CD4-positive, alpha-beta T cell treated with Interleukin-15 for 4 hours (primary cell): ENCODE measurements around the gene IL13RA2.

Experiments
- DNase-seq: peaks from one replicate; pipeline ENCODE4 v3.0.0-alpha.2; 2020; ENCODE audit warnings: low spot score

The IL13RA2 gene, protein sequence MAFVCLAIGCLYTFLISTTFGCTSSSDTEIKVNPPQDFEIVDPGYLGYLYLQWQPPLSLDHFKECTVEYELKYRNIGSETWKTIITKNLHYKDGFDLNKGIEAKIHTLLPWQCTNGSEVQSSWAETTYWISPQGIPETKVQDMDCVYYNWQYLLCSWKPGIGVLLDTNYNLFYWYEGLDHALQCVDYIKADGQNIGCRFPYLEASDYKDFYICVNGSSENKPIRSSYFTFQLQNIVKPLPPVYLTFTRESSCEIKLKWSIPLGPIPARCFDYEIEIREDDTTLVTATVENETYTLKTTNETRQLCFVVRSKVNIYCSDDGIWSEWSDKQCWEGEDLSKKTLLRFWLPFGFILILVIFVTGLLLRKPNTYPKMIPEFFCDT

DNA sequence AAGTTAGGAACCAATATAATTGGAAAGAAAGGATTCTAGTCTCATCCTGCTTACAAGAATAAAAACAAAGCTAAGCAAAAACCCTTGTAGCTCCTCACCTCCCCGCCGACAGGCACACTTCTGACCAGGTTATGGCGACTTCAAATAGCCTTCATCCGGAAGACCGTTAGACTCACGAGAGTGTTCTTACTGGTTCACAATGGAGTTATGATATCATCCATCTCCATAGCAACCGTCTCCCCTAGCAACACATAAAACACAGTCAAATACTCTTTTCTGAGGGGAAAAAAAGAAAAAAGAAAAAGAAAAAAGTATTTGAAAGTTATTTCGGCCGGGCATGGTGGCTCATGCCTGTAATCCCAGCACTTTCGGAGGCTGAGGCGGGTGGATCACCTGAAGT, at the start of gene IL13RA2:
Gene IL13RA2 (minus strand): TSS at position 162 of the 400 bp plus-strand sequence. CDS start 347 bp downstream, outside the sequence.
- DNase-seq = no peak

DNA sequence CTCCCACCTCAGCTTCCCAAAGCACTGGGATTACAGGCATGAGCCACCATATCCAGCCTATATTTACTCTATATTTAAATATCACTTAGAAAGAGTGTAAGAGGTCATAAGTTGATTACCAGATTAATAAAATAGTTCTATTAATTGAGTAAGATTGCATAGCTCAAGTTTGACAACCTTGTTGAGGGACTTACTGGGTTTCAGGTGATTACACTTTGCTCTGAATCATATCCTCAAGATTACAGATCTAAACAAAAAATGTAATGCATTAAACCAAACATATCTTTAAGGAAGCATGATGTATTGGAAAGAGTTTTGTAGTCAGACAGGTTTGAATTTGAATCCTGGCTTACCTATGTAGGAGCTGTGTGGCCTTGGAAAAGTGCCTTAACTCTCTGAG, 47.9 kb upstream of the IL13RA2 start:
- DNase-seq = no peak

DNA sequence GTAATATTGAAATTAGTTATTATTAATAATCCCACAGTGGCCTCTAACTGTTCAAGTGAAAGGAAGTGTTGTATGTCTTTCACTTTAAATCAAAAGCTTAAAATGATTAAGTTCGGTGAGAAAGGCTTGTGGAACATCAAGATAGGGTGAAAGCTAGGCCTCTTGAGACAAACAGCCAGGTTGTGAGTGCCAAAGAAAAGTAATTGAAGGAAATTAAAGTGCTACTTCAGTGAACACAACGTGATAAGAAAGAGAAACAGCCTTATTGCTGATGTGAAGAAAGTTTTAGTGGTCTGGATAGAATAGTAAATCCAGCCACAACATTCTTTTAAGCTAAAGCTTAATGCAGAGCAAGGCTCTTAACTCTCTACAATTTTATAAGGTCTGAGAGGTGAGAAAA, 42.6 kb upstream of the IL13RA2 start:
- no peak for DNase-seq

DNA sequence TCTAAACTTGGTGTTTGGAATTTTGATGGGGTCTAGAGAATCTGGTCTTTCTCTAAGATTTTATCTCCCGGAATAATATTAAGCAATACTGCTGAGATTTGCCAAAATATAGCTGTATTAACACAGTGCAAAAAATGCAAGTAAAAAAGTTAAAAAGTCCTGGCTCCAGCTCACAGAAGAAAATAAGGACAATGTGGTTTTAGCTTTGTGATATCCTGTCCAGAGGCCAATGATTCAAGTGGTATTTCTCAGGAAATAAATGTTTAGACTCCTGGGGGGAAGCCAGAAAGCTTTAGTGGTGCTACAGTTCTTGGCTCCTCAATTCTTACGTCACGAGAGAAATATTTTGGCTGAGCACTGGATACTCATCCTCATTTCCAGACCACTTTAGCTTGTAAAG, 40.9 kb upstream of the IL13RA2 start:
- no peak for DNase-seq

DNA sequence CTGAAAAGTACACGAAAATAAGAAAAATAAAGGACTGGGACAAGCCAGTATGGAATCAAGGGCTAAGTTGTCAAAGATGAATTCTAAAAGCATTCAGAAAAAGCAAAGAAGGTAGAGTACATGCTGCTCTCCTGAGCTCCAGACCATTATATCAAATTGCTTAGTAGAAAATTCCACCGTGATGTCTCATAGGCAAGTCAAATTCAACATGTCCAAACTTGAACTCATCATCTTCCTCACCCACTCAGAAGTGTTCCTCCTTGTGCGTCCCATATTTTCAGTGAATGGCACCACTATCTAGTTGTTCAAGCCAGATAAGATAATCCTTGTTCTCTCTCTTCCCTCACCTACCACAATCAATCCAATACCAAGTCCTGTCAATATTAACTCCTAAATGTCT, 37.5 kb upstream of the IL13RA2 start:
- no peak for DNase-seq

DNA sequence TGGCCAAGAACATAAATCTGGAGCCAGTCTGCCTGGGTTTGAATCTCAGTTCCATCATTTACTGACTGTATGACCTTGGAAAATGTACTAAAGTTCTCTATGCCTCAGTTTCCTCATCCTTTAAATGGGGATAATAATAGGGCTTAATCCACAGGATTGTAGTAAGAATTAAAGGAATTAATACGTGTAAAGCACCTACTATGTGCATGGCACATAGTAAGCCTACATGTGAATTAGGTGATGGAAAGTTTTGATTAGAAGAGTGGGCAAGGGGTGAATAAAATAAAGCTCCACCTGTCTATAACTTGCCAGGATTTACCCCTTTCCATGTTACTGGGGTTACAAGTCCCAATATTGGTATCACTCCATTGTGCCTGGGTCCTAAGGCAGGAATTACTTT, 35.8 kb upstream of the IL13RA2 start:
- DNase-seq = no peak

DNA sequence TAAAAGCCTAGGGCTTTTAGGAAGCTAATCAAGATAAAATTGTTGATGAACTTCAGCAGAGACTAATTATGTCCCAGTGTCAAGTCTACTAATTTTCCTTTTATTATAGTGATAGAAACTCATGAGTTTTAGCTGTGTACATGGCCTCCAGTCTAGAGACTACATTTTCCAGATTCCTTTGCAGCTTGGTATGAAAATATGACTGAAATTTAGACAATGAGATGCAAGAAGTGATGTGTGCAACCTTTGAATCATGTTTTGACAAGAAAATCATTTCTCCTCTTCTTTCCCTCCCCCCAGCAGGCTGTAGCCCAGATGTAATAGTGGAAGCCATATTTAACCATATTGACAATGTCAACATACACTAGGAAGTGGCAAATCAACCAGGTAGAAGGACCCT, 30.3 kb upstream of the IL13RA2 start:
- DNase-seq = no peak

DNA sequence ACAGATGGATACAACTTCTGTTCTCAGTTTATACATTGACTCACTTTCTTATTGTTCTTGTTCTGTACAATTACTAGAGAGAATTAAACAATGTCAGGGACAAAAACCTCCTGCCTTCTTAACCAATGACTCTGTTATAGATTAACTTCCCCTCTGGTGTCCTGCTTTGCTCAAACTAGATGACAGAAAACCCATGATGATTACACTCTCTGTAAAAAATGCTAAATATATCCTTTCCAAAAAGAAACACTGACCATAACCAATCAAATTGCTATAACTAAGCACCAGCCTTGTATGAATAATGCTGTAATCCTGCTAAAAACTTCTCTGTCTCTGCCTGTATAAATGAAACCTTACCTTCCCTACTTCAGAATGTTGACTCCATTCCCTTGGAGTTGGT, 29.8 kb upstream of the IL13RA2 start:
- no peak for DNase-seq

DNA sequence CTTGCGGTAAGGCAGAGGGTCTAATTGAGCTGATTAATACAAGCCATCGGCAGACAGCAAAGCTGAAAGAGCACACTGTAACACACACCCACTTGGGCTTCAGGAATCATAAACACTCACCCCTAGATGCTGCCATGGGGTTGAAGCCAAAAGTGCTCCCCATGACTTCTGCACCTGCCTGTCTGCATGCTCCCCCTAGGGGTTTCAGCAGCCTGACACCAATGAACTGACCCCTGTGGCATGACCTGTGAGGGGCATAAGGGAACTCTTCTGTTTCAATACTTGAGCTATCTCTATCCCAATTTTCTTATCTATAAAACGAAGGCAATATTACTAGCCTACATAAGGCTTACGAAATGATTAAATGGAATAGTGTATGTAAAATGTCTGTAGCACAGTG, 23.0 kb upstream of the IL13RA2 start:
- DNase-seq = no peak

DNA sequence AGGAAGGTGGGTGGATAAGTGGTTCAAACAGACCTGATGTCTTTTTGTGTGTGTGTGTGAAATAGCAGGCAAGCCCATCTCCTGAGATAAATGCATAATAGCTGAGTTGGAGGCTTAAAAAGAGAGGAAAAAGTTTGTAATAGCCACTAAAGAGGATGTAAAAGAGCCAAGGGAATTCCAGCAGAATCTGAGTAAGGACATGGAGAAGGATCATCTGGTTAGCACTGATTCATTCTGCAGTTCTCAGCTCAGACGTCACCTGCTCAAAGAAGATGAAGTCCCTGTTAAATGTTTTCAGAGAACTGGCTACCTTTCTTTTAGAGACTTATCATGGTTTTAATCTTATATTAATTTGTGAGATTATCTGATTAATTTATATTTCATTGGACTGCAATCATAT, 21.0 kb upstream of the IL13RA2 start:
- DNase-seq = no peak

DNA sequence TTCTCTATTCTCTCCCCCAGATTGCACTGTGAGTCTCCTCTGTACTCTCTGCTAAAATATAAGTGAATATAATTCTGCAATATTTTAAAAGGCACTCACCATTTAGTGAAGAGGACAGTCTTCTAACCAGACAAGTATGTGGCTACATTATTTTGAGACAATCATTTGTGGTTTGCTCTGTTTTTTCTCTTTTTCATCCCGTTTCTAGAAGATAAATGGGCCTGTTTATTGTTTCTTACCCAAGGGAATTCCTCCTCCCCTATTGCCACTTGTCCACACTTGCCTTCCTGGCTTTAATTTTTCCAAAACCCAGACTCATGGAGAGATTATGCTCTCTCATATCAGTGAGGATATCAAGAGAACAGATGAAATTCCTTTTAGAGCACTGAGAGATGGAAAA, 18.6 kb upstream of the IL13RA2 start:
- no peak for DNase-seq

DNA sequence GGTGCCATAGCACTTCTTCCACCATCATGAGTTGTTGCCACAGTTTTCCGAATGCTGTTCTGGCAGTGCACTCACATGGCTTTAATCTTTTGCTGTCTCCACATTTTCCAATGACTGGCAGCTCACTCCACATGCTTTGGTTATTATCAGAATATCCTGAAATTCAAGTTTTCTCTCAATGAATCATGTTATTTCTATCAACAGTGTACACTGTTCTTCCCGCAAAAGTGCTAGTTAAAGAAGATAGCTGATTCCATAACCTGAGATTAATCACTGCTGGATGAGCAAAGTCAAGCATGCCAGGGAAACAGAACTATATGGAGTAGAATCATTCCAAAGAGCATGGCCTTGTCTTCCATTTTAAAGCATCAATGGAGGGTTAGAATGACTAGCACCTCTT, 14.6 kb upstream of the IL13RA2 start:
- no peak for DNase-seq

DNA sequence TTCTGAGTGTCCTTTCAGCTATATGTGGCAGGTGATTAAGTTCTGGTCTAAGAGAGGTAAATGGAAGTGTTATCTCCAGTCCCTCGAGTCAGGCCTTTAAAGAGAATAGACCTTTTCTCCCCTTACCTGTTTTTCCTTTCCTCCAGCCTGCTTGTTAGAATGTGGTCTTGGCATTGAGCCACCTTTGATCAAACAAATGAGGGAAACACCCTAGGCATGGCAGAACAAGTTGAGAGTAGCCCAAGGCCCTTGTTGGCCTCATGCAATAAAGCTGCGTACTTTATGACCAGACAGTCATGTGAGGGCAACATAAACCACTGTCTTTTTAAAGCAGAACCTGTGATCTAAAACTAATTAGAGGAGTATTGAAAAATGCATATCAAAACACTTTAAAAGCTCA, 13.2 kb upstream of the IL13RA2 start:
- DNase-seq = no peak

DNA sequence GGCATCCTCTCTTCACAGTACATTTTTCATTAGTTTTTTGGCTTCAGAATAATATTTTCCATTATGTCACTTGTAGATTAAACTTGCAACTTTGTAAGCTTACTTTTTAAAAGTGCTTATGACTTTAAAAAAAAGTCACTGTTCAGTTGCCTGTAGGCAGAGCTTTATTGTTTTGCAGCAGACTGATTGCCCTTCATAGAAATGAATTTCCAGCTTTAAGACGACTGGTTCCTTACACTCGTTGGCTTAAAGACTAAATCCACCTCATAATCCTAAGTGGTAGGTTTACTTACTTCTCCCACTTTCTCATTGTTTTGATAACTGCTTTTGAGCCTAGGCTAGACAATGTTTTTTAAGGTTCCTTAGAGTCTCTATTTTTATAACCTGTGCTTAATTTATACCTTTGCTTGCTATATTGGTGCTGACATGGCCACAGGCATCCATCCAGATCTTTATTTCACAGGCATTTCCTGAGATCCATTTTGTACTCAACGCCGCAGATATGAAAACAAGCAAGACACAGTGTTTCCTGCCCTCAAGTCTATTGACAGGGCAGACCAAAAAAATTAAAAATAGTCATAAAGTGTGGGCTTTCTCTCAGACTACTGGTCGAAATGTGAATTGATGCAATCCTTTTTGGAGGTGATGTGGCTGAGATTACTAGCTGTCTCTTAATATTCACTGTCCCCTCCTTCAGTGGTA, 12.6 kb upstream of the IL13RA2 start:
- no peak for DNase-seq

DNA sequence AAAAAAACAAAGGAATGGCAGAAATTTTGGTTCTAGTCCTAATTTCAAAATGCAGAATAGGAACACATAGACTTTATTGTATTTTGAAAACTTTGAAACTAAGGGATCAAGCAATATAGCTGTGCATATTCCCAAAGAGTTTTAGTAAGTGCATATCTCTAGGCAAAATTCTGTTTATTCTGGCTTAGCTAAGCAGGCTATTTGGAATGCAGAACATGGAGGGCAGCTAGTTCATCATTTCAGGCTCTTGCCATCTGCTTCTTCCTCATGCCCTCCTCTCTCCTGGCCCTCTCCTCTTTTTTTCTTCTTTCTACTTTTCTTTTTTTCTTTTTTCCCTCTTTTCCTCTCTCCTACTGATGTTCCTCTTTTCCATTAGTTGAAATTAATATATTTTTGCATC, 12.0 kb upstream of the IL13RA2 start:
- DNase-seq = no peak

DNA sequence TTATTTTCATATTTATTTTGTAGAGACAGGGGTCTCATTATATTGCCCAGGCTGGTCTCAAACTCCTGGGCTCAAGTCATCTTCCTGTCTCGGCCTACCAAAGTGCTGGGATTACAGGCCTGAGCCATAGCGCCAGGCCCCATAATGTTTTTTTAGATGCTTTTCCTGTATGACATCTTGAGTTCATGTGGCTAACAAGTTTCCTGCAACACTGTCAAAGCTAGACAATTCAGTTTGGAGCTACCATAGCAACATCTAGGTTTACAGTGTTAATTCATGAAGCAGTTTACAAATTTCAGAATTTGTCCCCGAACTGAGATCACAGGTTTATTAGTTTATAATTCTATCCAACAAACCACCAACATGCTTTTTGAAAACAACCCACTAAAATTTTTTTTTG, 6.4 kb upstream of the IL13RA2 start:
- no peak for DNase-seq

DNA sequence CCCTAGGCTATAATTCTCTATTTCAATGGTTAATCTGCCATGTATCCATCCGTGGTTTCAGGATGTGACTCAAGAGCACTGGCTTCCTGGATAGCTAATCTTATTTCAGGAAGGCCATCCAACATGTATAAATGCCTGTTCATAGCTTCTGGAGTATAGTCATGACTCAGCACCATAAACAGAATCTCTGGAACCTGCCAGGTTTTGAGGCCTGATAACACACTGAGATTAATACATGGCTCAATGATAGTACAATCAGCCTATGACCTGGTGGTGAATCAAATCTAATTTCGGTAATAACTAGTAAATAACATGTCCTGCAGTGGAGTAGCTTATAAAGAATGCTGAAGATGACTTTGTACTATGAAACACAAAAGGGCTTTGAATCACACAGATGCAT, 5.7 kb upstream of the IL13RA2 start:
- DNase-seq = no peak

DNA sequence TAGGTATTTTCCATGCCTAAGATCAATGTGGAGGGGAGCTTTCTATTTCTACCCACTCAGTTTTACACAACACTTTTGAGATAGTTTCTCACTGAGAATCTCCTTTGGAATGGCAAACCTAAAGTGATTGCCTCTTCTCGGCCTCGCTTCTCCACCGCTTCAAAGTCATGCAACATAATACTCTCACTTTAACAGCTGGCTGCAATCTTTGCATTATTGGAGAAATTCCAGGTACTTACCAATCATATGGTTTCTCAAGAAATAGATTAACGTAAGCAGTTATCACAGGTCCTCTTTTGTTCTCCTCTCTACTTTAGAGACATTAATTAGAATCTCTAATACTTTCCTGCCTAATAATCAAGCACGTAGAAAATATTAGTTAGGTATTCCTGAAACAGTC, 3.7 kb upstream of the IL13RA2 start:
- no peak for DNase-seq

DNA sequence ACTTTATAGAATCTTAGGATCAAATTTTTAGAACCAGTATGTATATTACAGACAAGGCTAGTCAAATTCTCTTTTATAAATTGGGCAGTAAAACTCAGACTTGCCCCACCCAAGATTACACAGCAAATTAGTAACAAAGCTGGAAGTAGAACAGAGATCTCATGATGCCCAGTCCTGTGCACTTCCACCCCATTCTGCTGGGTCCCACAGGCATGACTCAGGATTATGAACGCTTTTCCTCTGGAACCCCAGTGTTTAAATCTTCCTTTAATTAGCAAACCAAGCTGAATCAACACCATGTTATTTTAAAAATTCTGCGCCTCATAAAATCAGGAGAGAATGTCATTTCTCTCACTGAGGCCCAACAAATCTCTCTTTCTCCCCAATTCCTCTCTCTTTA, 1.5 kb upstream of the IL13RA2 start:
- no peak for DNase-seq

DNA sequence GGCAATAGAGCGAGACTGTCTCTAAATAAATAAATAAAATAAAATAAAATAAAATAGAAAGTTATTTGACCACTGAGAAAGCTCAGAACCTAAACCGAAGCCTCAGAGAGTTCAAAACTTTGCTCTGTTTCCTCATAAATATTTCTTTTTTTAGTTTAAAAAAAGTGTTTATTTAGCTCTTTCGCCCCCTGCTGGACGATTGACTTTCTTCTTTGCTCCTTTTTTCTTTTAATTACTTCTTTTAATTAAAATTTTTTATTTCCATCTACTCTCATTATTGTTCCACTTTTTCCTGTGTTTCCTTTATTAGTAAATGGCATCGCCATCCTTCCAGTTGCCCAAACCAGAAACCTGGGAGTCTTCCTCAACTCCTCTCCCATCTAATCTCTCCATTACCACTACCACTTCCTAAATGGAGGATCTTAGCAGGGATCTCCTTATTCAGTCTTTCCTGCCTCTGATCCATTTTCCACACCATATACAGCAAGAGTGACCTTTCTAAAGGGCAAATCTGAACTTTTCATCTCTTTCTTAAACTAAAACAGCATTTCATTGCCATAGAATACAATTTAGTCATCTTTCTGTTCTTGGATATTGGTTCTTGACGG, 728 bp upstream of the IL13RA2 start:
- no peak for DNase-seq

DNA sequence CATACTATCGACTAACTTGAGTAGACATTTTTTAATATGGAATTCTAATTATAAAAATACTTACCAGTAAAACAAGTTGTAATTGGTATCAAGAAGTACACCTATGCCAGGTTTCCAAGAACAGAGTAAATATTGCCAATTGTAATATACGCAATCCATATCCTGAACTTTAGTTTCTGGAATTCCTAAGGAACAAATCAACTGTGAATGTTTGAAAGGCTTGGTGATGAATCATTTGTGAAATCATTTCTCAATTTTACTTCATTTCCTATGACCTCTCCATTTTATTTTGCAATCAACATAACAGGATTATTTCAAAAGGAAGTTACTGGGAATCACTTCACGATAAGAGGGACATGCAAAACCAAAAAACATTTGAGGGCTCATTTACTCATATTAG, 3.7 kb downstream of the IL13RA2 start:
- no peak for DNase-seq

DNA sequence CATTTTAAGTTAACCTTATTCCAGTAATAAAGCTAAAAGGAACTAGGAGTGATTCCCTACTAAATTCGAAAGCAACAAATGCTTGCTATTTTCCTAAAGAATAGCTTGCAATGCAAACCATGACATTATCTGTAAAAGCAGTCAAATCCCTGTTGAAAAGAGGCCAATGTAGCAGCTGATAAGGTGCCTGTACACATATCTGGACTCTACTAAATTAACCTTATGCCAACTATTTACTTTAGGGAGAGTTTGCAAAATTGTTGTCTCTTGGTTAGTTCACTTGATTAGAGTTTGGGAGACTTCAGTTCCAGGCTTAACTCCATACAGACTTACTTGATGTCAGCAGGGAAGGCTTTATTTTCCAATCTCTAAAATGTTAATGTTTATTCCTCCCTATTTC, 6.0 kb downstream of the IL13RA2 start:
- no peak for DNase-seq

DNA sequence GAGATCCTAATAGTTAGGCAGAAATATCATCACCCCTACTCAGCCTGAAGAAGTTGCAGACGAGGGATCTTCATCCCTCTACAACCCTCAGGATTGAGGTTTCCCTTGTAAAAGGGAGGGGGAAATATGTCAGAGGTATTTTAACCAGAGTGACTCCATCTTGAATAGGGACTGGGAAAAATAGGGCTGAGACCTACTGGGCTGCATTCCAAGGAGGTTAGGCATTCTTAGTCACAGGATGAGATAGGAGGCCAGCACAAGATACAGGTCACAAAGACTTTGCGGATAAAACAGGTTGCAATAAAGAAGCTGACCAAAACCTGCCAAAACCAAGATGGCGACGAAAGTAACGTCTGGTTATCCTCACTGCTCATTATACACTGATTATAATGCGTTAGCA, 17.5 kb downstream of the IL13RA2 start:
- no peak for DNase-seq
